ENCODE measurements around the gene GABARAP.

Gene GABARAP

DNA sequence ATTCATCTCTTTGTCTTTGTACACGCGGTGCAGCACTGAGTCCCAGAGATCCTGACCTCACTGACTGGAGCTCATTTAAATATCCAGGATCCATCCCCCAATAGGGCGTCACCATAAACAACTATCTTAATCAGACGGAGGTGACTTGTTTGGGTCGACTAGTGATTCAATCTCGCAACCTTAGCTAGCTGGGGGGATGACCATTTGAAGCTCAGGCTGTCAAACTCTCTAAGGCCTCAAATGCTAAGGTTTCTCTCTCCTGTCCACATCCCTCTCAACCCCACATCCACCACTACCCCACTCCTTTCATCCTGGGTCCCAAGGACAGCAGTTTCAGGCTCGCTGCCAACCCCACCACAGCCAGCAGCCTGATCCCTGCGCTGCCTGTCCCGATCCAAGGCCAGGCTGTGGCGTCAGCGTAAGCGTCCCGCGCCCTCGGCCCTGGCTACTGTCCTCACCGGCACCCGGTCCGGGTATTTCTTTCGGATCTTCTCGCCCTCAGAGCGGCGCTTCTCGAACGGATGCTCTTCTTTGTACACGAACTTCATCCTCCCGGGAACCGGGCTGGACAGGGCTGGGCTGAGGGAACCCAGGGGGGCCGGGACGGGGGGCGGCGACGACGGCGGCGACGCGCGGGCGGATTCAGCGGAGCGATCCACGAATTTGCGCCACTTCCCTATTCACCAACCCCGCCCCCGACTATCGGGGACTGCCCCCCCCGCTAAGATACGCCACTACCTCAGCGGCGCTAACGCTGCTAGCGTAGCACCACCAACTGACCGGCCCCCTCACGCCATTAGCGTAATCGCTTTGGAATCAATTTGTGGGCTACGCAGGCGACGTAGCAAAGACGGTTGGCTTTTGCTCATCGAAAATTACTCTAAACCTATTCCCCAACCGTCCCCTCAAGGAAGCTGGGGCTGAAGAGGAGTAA, at the start of gene GABARAP:
Gene GABARAP (minus strand): TSS at position 667 of the 934 bp plus-strand sequence. CDS start 119 bp downstream, at position 548.
- DNase-seq (ENCODE audit: low read depth in 2 of 2), result peak; percentile 90 to 97

DNA sequence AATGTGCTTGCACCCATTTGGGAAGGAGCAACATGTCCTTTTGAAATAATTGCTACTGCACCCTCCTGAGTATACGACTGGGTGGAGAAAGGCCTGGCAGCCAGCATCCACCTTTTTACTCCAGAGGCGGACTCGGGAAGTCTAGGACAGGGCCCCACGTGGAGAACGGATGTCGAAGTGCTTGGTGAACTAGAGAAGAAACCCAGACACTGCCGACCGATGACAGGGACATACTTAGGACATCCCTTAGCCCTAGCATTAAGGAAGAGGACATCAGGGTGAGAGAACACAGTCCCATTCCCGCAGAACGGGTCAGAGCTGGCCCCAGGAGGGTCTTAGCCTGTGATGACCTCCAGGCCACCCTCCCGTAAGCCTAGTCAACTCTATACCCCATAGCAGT, 48.4 kb upstream of the GABARAP start:
- DNase-seq (ENCODE audit: low read depth in 2 of 2), result no peak

- no peak for DNase-seq (ENCODE audit: low read depth in 2 of 2)
Observed at GRCh38 chr17:7290166-7290565, 47.9 kb upstream of the GABARAP start.

- no peak for DNase-seq (ENCODE audit: low read depth in 2 of 2)
Observed at GRCh38 chr17:7289256-7290032, 47.2 kb upstream of the GABARAP start.

- no peak for DNase-seq (ENCODE audit: low read depth in 2 of 2)
Observed at GRCh38 chr17:7285679-7286078, 43.4 kb upstream of the GABARAP start.

- DNase-seq (ENCODE audit: low read depth in 2 of 2), result no peak
Observed at GRCh38 chr17:7284911-7285310, 42.7 kb upstream of the GABARAP start.

DNA sequence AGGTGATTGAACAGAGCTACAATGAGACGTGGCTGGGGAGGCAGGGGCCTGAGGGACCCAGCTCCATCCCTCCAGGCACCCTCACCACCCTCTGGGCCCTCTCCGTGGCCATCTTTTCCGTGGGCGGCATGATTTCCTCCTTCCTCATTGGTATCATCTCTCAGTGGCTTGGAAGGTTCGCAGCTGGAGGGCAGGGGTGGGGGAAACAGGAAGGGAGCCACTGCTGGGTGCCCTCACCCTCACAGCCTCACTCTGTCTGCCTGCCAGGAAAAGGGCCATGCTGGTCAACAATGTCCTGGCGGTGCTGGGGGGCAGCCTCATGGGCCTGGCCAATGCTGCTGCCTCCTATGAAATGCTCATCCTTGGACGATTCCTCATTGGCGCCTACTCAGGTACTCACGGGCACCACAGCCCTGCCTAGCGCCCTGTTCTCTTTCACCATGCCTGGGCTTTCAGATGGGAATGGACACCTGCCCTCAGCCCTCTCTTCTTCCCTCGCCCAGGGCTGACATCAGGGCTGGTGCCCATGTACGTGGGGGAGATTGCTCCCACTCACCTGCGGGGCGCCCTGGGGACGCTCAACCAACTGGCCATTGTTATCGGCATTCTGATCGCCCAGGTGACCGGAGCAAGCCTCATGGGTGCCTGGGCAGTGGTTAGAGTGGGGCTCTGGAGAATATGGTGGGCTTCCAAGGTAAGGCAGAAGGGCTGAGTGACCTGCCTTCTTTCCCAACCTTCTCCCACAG, 41.4 kb upstream of the GABARAP start:
- DNase-seq (ENCODE audit: low read depth in 2 of 2), result no peak

GRCh38 chr17:7282752-7283321, 40.6 kb upstream of the GABARAP start:
- DNase-seq (ENCODE audit: low read depth in 2 of 2), result no peak

GRCh38 chr17:7281953-7282751, 39.9 kb upstream of the GABARAP start:
- no peak for DNase-seq (ENCODE audit: low read depth in 2 of 2)

DNA sequence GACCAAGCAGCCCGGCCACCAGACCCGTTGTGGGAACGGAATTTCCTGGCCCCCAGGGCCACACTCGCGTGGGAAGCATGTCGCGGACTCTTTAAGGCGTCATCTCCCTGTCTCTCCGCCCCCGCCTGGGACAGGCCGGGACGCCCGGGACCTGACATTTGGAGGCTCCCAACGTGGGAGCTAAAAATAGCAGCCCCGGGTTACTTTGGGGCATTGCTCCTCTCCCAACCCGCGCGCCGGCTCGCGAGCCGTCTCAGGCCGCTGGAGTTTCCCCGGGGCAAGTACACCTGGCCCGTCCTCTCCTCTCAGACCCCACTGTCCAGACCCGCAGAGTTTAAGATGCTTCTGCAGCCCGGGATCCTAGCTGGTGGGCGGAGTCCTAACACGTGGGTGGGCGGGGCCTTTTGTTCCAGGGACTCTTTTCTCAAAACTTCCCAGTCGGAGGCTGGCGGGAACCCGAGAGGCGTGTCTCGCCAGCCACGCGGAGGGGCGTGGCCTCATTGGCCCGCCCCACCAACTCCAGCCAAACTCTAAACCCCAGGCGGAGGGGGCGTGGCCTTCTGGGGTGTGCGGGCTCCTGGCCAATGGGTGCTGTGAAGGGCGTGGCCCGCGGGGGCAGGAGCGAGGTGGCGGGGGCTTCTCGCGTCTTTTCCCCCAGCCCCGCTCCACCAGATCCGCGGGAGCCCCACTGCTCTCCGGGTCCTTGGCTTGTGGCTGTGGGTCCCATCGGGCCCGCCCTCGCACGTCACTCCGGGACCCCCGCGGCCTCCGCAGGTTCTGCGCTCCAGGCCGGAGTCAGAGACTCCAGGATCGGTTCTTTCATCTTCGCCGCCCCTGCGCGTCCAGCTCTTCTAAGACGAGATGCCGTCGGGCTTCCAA, 39.1 kb upstream of the GABARAP start, which contains the start of gene SLC2A4:
Gene SLC2A4 (plus strand): TSS at position 645 of the 879 bp plus-strand sequence. CDS start 217 bp downstream, at position 862.
- DNase-seq (ENCODE audit: low read depth in 2 of 2), result peak; percentile 84 to 93

DNA sequence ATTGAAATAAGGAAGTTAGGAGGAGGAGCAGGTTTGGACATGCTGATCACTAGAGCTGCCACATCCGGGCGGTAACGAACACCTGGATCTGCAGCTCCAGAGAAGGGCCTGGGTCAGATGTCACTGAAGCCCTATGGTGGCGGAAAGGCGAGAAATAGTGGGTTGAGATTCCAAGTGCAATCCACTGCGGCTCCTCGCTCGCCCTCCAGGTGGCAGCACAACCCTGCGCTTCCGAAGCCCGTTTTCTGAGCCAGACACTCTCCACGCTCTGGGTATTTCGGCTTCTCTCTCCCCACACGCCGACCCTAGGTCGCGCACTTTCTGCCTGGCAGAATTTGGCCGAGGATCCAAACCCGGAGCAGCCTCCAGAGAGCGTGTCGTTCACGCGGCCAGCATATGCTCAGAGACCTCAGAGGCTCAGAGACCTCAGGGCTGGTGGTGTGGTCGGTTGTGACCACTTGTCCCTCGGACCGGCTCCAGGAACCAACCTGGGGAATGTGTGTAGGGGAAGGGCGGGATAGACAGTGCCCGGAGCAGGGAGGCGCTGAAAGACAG, 38.3 kb upstream of the GABARAP start:
- peak; percentile 78 to 89 for DNase-seq (ENCODE audit: low read depth in 2 of 2)

DNA sequence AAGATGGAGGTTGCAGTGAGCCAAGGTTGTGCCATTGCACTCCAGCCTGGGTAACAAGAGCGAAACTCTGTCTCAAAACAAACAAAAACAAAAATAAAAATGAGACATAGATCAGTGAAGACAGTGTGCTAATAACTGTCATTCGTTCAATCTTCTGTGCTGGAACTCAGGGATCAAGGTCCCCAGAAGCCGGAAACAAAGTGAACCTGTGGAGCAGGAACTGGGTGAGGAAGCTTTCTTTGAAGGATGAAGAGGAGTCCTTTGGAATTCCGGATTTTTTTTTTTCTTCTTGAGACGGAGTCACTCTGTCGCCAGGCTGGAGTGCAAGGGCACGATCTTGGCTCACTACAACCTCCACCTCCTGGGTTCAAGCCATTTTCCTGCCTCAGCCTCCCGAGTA, 37.2 kb upstream of the GABARAP start:
- DNase-seq (ENCODE audit: low read depth in 2 of 2), result no peak

GRCh38 chr17:7266784-7267183, 24.5 kb upstream of the GABARAP start:
- no peak for DNase-seq (ENCODE audit: low read depth in 2 of 2)

DNA sequence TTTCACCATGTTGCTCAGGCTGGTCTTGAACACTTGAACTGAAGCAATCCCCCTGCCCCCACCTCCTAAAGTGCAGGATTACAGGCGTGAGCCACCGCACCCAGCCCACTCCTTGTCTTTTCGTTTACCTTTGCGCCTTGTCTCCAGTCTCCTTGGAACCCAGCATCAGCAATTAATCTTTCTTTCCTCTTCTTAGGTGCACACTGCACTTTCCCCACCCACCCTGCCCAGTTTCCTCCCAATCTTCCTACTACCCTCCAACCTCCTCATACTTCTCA, 21.5 kb upstream of the GABARAP start:
- DNase-seq (ENCODE audit: low read depth in 2 of 2), result no peak

DNA sequence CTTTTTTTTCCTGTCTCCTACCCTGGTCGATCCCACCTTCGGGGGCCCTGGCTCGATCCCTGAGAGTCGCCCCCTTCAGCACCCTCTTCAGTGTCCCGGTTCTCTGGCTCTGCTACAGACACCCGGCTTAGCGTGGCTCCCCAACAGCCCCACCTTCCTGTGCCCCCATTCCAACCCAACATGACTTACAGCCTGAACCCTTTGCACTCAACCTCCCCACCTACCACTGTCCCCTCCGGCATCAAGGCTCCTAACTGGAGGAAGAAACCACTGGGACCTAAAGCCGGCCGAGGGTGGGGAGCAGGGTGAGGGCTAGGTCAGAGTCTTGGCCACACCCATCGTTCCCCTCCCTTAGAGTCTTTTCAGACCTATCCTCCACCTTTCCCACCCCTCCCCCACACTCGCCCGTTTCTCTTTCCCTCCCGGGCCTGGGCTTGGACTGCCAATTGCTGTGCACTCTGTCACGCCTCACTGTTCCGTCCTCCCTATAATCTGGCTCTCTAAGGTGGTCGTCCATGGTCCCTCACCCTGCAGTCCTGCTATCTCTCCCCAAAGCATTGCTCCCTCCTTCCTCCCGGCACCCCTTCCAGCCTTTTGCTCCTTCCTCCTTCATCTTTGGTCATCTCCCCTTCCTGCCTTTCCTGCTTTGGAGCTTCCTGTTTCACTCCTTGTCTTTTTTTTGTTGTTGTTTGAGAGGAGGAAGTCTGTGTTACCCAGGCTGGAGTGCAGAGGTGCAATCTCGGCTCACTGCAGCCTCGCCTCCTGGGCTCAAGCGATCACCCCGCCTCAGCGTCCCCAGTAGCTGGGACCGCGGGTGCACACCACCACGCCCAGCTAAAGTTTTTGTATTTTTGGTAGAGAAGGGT, 20.9 kb upstream of the GABARAP start:
- no peak for DNase-seq (ENCODE audit: low read depth in 2 of 2)

- DNase-seq (ENCODE audit: low read depth in 2 of 2), result no peak
Observed at GRCh38 chr17:7262192-7262934, 20.1 kb upstream of the GABARAP start, which contains the start of gene CLDN7. Gene CLDN7 (minus strand): TSS chr17:7262478. CDS start chr17:7262043, 435 bp downstream.

DNA sequence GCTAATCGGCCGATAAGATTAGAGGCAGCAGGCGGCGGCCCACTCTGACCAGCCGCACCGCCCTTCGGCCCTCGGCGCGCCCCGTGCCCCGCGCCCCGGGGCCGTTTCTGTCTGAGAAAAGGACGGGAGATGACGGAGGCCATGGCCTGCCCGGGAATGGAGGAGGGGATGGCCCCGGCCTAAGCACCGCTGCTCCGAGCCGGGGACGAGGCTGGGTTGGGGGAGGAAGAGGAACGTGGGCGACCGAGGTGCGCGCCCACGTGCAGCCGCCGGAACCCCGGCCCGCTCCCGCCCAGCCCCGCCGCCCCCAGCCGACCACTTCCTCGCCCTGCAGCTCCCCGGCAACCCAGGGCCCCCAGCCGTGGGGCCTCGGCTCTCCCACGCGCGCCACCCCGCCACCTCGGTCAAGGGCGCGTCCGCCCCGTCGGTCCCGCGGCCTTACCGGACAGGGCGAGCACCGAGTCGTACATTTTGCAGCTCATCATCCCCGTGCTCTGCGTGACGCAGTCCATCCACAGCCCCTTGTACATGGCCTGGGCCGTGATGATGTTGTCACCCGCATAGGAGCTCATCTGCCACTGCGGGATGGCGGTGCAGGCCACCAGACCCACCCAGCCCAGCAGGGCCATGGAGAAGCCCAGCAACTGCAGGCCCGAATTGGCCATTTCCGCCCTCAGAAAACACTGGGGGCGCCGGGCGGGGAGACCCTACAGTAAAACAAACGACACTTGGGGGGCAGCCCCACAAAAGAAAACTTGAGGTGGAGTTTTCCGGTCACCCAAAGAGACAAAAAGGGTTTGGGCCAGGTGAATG, 19.3 kb upstream of the GABARAP start:
- peak in 1 of 2 donors; percentile 30 for DNase-seq (ENCODE audit: low read depth in 2 of 2)

Measured in stimulated activated CD4-positive, alpha-beta T cell treated with anti-CD3 and anti-CD28 coated beads, Interleukin-1b, Interleukin-23, amount 100 ng/mL, for 4 hours (primary cell).